ENCODE results near the gene ADTRP.

ADTRP gene

DNA sequence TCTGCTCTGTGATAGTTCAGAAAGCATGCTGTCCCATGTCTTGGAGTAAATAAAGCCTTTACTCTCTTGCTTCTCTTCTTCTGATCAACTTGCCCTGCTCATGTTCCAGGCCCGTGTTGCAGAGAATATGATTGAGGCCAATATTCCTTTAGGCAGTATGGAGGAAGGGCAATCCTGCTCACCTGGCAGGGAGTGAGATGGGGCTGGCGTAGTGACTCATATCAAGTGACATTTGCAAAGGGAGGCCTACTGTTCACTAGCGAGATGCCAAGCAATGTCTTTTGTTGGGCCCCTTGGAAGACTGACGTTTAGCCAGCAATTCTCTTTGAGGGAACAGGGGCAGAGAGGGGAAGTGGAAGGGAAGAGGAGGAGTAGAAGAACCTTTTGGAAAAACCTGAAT, 19.7 kb downstream of the ADTRP start:
- no peak for DNase-seq (ENCODE audit: low read depth in 4 of 4, low spot score in 1 of 4)

GRCh38 chr6:11756726-11757125, 21.9 kb downstream of the ADTRP start:
- no peak for DNase-seq (ENCODE audit: low read depth in 4 of 4, low spot score in 1 of 4)

DNA sequence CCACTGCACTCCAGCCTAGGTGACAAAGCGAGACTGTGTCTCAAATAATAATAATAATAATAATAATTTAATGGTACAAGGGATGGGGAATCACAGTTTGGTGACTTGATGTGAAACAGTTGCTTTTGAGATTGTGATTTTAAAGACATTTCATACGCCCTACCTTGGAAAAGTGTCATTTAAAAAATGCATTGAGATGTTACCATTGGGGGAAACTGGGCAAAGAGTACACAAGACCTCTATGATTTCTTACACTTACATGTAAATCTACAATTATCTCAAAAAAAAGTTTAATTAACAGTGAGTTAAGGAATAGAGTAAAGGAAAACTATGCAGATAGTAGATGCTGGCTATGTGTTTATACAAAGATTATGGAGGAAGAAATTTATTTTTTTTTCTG, 22.3 kb downstream of the ADTRP start:
- DNase-seq (ENCODE audit: low read depth in 4 of 4, low spot score in 1 of 4): no peak

DNA sequence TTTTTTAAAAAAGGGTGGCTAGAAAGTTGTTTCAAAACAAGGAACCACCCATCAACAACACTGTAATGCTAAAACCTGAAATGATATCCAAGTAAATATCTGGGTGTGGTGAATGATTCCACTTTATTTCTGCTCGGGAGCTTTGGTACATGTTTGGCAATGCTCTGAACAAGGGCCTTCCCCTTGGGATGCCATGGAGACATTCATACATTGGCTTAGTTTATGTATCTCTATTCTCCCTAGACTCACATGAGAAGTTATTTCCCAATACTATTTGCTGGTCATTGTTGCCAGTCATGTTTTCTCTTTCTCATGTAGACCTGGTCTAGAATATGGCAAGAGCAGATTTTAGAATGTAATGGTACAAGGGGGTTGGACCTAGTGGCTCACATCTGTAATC, 22.9 kb downstream of the ADTRP start:
- no peak for DNase-seq (ENCODE audit: low read depth in 4 of 4, low spot score in 1 of 4)

DNA sequence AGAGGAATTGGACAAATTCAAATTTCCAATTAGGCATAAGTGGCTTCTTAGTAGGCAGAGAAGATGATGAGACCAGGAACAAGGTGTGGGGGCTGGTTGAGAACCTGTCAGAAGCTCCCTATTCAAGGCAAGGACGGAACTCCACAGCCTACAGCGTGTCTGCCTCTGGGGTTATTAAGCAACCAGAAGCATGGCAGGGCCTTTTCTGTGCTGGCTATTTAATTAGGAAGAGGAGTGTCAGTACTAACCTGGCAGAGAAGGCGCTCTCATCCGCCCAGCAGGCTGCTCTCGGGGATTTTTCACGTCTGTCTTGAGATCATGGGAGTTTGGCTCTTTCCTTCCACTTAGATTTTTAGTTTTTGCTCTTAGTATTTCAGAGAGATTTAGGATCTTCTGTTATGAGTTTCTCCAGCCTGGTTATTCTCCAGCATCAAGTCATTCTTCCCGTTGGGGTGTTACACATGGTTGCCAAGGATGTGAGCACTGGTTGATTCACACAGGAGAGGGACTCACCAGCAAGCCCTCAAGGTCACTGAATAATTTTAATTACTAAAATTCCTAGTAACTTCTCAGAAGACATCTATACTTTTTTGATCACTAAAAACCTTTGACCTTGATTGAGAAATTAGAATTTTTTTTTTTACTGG, 23.9 kb downstream of the ADTRP start:
- DNase-seq (ENCODE audit: low read depth in 4 of 4, low spot score in 1 of 4): no peak

- no peak for DNase-seq (ENCODE audit: low read depth in 4 of 4, low spot score in 1 of 4)
These were observed 24.8 kb downstream of the ADTRP start for GRCh38 chr6:11753798-11754197.

GRCh38 chr6:11752360-11752759, 26.2 kb downstream of the ADTRP start:
- DNase-seq (ENCODE audit: low read depth in 4 of 4, low spot score in 1 of 4): no peak

GRCh38 chr6:11750682-11751081, 27.9 kb downstream of the ADTRP start:
- DNase-seq (ENCODE audit: low read depth in 4 of 4, low spot score in 1 of 4): no peak

GRCh38 chr6:11748591-11749210, 29.9 kb downstream of the ADTRP start:
- no peak for DNase-seq (ENCODE audit: low read depth in 4 of 4, low spot score in 1 of 4)

DNA sequence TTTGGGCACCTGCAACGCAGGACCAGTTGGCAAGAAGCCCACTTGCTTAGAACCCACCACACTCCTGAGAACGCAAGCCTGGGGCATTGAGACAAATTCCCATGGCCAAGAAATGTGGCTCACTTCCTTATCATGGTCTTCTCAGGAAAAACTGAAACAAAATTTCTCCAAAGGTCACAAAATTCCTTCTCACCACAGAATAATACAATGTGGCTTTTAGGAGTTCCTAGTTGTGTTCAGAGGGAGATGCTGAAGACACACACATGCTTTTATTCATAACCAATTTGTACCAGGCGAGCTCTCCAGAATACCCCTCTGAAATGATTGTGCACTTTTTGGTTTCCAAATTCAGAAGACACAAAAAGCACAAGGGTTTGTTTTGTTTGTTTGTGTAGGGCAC, 31.6 kb downstream of the ADTRP start:
- DNase-seq (ENCODE audit: low read depth in 4 of 4, low spot score in 1 of 4): no peak

GRCh38 chr6:11744753-11745152, 33.9 kb downstream of the ADTRP start:
- DNase-seq (ENCODE audit: low read depth in 4 of 4, low spot score in 1 of 4): no peak

GRCh38 chr6:11744101-11744500, 34.5 kb downstream of the ADTRP start:
- no peak for DNase-seq (ENCODE audit: low read depth in 4 of 4, low spot score in 1 of 4)

DNA sequence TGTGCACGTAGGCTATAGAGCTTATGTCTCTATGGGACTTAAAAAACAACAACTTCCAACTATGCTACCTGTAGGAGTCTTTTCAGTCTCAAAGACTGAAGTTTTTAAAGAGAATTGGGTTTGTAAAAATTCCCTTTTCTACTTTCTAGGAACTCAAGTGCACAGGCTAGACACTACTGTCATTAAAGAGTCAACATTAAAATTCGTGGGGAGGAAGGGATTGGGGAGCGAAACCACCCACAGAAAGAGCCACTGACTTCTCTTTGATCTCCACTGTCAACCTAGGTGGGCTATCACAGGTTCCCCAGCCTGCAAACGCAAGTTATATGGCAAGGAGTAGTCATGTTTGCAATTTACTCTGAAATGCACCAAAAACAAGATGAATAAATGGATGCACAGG, 37.7 kb downstream of the ADTRP start:
- DNase-seq (ENCODE audit: low read depth in 4 of 4, low spot score in 1 of 4): no peak

DNA sequence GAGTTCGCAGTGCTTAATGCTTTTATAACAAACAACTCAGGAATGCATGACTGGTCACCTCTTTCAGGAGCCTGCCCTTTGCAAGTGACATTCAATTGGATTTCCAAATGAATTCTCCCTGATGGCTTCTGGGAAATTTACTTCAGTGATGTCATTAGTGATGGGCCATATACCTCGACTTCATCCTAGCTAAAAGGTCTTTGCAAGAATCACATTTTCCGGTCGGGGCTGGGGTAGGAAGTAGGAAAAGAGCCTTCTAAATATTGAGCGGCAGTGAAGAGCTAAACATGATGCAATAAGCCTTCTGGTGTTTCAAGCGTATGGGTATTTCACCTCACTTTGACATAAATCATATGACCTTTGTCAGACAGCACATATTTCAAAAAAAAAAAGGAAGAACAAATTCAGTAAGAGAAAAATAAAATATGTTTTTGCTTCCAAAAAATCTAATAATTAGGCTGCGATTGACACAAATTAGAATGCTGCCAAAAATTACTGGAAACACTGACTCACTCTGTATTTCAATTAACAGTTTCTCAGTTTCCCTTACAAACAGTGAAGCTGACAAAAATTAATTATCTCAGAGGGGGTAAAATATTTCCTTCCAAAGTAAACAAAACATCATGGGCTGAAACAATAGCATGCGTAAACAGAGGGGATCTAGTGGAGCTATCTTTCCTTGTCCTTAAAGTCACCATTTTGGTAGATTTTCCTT, 39.8 kb downstream of the ADTRP start:
- no peak for DNase-seq (ENCODE audit: low read depth in 4 of 4, low spot score in 1 of 4)

- DNase-seq (ENCODE audit: low read depth in 4 of 4, low spot score in 1 of 4): no peak
These were observed 40.4 kb downstream of the ADTRP start for GRCh38 chr6:11738234-11738633.

DNA sequence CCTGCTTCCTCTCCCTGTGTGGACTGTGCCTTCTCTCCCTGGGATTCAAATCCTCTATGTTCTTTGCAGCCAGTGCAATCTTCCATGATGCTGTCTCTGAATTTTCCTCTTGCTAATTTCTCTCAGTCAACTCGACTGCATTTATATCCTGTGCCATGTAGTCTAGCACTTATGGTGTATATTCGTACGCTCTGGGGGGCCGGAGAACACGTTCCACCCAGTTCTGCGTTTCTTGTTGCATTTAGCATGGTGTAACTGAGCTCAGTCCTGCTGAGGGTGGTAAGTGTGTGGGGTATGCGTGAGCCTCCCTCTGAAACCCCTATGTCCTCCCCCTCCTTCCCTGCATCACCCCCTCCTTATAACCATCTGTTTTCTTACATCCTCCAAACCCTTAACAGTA, 42.0 kb downstream of the ADTRP start:
- DNase-seq (ENCODE audit: low read depth in 4 of 4, low spot score in 1 of 4): no peak

- no peak for DNase-seq (ENCODE audit: low read depth in 4 of 4, low spot score in 1 of 4)
These were observed 43.6 kb downstream of the ADTRP start for GRCh38 chr6:11734861-11735613.

DNA sequence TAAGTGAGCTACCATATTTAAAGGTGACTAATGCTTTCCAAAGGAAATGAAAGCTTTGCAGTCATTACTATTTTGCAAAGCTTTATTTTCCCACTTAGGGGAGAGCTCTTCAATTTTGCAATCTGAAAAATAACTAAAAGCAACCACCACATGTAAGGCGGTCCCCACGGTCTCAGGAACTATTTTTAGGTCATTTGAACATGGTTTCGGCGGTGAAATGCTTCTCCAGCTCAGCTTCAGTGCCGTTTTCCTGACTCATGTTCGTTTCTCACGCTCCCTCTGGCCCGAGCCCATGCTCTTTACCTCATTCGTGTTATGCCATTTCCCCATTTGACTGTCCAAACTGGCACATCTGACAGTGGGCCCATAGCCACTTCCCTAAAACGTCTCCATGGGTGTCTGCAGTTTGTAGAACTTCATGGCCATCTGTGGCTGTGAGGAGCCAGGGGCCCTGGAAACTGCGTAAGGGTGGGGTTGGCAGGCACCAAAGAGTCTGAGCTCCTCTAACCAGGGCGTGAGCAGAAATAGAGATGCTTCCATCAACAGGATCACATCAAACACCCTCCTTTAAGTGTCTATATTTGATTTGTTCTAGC, 46.5 kb downstream of the ADTRP start:
- peak in 2 of 4 experiments; percentile 51 to 70 for DNase-seq (ENCODE audit: low read depth in 4 of 4, low spot score in 1 of 4)

- no peak for DNase-seq (ENCODE audit: low read depth in 4 of 4, low spot score in 1 of 4)
These were observed 47.2 kb downstream of the ADTRP start for GRCh38 chr6:11731423-11731822.

GRCh38 chr6:11730641-11731040, 48.0 kb downstream of the ADTRP start:
- DNase-seq (ENCODE audit: low read depth in 4 of 4, low spot score in 1 of 4): no peak

- DNase-seq (ENCODE audit: low read depth in 4 of 4, low spot score in 1 of 4): no peak
These were observed 49.5 kb downstream of the ADTRP start for GRCh38 chr6:11729076-11729475.

All from stimulated activated CD4-positive, alpha-beta T cell treated with anti-CD3 and anti-CD28 coated beads, Interleukin-1b, Interleukin-23, amount 100 ng/mL, for 24 hours (primary cell).